LNCAP (cell line): ENCODE measurements around the gene WAPL.

ENCODE experiments used
- TF ChIP-seq, protein P1 (sequence below): fragments of 450-650 bp; IDR thresholded peaks from 2 replicates; pipeline ENCODE4 v1.5.1; 2017; ENCODE audit warnings: mild to moderate bottlenecking

WAPL gene

GRCh38 chr10:86434656-86435055, 86.9 kb downstream of the WAPL start:
- TF ChIP-seq, protein P1, sequence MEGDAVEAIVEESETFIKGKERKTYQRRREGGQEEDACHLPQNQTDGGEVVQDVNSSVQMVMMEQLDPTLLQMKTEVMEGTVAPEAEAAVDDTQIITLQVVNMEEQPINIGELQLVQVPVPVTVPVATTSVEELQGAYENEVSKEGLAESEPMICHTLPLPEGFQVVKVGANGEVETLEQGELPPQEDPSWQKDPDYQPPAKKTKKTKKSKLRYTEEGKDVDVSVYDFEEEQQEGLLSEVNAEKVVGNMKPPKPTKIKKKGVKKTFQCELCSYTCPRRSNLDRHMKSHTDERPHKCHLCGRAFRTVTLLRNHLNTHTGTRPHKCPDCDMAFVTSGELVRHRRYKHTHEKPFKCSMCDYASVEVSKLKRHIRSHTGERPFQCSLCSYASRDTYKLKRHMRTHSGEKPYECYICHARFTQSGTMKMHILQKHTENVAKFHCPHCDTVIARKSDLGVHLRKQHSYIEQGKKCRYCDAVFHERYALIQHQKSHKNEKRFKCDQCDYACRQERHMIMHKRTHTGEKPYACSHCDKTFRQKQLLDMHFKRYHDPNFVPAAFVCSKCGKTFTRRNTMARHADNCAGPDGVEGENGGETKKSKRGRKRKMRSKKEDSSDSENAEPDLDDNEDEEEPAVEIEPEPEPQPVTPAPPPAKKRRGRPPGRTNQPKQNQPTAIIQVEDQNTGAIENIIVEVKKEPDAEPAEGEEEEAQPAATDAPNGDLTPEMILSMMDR, result no peak

GRCh38 chr10:86423739-86424138, 97.9 kb downstream of the WAPL start:
- TF ChIP-seq, protein P1, result no peak

DNA sequence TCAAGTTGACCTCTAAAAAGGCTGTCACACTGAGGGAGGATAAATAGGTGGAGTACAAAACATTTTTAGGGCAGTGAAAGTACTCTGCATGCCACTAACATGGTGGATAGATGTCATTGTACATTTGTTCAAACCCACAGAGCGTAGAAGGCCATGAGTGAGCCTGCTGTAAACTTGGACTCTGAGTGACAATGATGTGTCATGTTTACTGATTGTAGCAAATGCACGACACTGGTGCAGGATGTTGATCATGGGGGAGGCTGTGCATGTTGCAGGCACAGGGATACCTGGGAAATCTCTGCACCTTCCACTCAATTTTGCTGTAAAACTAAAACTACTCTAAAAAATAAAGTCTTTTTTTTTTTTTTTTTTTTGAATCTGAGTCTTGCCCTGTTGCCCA, 102.5 kb downstream of the WAPL start:
- TF ChIP-seq, protein P1, result no peak

DNA sequence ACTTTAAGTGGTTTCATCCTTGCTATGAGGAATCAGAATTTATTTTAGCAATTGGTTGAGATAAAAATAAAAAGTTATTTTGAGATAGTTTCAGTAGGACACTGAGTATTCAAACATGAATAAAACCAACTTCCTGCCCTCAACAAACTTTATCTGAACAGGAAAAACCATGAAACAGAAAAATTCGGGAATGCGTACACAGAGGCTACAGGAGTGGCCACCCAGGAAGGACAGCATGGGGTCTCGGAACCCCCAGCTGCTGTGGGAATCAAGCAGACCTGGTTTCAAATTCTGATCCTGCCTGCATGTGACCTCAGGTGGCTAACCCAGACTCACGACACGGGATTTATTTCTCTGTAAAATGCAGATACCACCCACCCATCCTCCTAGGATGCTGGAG, 106.0 kb downstream of the WAPL start:
- TF ChIP-seq, protein P1, result no peak

GRCh38 chr10:86415116-86415515, 106.5 kb downstream of the WAPL start:
- TF ChIP-seq, protein P1, result no peak

DNA sequence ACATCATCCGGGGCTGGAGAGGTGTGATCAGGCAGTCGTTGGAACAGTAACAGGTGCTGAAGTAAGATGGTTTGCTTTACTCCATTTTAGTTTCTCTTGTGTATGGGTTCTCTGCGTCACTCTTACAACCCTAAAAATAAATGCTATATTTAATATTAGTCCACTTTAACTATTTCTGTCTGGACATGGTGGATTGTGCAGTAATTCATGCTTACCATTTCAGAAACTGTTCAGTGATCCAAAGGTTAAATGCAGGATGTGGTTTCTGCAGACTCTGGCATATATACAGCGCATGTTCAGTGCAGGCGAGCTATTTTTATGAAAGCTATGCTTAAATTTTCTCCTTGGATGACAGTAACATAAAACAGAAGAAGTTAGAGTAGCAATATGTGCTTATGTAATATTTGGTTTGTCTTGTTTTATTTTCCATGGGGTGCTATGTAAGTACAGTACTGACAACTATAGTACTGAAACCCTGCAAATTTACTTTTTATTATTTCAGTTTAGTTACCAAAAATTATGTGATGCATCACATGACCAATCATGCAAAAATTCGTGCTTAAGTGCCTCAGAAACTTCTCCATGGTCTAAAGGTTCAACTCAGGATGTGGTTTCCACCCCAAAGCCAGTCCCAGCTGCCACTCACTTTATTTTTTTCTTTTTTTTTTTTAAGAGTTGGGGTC, 108.4 kb downstream of the WAPL start:
- TF ChIP-seq, protein P1, result no peak

DNA sequence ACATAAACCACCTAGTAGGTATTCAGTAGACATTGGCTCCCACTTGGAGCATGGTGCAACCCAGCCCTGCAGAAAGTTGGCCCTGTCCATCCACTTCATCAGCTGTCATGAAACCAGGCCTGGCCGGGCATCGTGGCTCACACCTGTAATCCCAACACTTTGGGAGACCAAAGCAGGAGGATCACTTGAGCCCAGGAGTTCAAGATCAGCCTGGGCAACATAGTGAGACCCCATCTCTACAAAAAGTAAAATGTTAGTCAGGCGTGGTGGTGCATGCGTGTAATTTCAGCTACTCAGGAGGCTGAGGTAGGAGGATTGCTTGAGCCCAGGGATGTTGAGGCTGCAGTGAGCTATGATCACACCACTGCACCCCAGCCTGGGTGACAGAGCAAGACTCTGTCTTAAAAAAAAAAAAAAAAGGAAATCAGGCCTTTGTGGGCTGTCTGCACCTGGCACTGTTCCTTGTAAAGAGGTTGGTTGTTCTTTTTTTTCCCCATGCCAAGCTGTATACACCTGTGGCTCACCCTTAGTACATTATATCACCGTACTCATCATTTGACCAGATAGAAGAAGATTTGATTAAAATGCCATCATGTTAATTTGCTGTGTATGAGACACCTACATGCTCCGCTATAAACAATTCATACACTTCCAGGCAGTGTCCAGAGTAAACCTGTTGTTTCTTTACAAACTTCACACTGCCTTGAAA, 109.6 kb downstream of the WAPL start:
- TF ChIP-seq, protein P1, result no peak
